ENCODE data around the gene DNAJB1. TPM values are rescaled to one million over a fixed set of nuclear protein-coding genes. Genes with fewer than 3 reads are reported as not detected.

Gene DNAJB1
- total RNA-seq, 1 experiment from 2014 or later = 77.7 TPM

DNA sequence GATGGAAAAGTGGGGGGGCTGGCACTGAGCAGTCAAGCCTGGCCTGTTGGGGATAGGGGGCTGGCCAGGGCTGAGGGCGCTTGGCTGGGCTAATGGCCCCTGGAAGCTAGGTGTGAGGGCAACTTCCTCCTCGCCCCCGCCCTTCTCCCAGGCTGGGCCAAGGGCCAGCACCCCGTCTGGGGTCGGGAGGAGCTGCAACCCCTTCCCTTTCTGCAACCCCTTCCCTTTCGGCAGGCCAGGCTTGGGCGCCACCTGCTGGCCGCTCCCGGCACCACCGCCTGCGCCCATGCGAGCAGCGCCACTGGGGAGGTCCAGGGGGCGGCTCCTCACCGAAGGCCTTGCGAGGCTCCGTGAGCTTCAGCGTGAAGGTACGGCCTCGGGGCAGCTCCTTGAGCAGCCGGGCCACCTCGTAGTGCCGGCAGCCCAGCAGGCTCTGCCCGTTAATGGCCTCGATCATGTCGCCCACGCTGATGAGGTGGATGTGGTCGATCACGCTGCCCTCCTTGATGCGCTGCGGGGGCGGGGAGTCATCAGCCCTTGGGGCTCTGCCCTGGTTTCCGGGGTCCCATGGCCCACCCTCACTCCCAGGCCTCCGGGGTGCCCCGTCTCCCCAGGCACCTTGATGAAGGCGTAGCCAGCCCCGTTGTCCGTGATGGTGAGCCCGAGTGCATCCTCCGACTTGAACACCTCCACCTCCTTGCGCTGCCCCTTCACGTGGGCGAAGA lies 38.1 kb downstream of the DNAJB1 start:
- H4K91ac ChIP-seq (ENCODE audit: insufficient read length, low read depth, low read length) = no peak overlapping the region
- H3T11ph ChIP-seq (ENCODE audit: low read length) = no peak overlapping the region
- H2BK20ac ChIP-seq (ENCODE audit: low read depth, low read length, poor library complexity, severe bottlenecking) = no peak overlapping the region
- no peaks in the 10 kb centered on the region; the same call in 1 of the 2 replicates for H3K4me1 ChIP-seq (ENCODE audit: insufficient read depth, low read length)
- no peaks in the 10 kb centered on the region for H3K79me1 ChIP-seq (ENCODE audit: insufficient read depth, low read depth, low read length, poor library complexity, severe bottlenecking)
- no peak overlapping the region for H3K27ac ChIP-seq (ENCODE audit: insufficient read length, low read depth, low read length)
- no peak overlapping the region for H3K18ac ChIP-seq (ENCODE audit: insufficient read length, low read depth, low read length)
- H4K8ac ChIP-seq (replicated peaks; ENCODE audit: insufficient read length, low read depth, low read length) = no peak overlapping the region
- H3K79me2 ChIP-seq (ENCODE audit: insufficient read depth, low read length) = no peaks in the 10 kb centered on the region
- no peak overlapping the region for H3K14ac ChIP-seq (ENCODE audit: insufficient read depth, low read length)
- H3K23ac ChIP-seq (ENCODE audit: insufficient read length, low read depth, low read length) = no peak overlapping the region
- H2BK15ac ChIP-seq (ENCODE audit: low read depth, low read length) = no peak overlapping the region
- Mint-ChIP-seq H3K36me3 (ENCODE audit: insufficient read depth in 1 of 3, low read depth in 3 of 3) (peaks cover 10 to 38% (median 23%) of the 10 kb centered on the region in 3 experiments; a peak in 6 of 7 replicates), H3K27me3 (ENCODE audit: low read depth) (no peaks in the 10 kb centered on the region), H3K27ac (no peak overlapping the region), H3K9me3 (no peaks in the 10 kb centered on the region; a peak in 1 of 5 replicates), H3K4me3 (no peak overlapping the region), H3K4me1 (peaks cover 14 to 23% of the 10 kb centered on the region in 2 experiments)
- no peaks in the 10 kb centered on the region for H3K27me3 ChIP-seq (ENCODE audit: insufficient read depth, low read length)
- H2BK120ac ChIP-seq (ENCODE audit: low read depth, low read length, poor library complexity, severe bottlenecking) = no peak overlapping the region
- H4K20me1 ChIP-seq (ENCODE audit: control insufficient read depth, insufficient read depth, insufficient read length) = no peaks in the 10 kb centered on the region
- no peak overlapping the region for H2BK5ac ChIP-seq (ENCODE audit: insufficient read length, low read length)
- no peaks in the 10 kb centered on the region for H3K9me3 ChIP-seq (ENCODE audit: control insufficient read depth, low read depth, low read length)
- DNase-seq = peak; percentile 92
- H3K4ac ChIP-seq (ENCODE audit: low read depth, low read length) = no peak overlapping the region
- H3K4me2 ChIP-seq (ENCODE audit: insufficient read depth, insufficient read length, low read length) = no peak overlapping the region
- no peak overlapping the region for H4K5ac ChIP-seq (ENCODE audit: insufficient read length, low read depth, low read length)
- H3K9ac ChIP-seq (ENCODE audit: extremely low read depth, insufficient read length, low read length) = no peak overlapping the region
- no peak overlapping the region for H2AFZ ChIP-seq (ENCODE audit: low read length)
- TF ChIP-seq CTCF (conservative IDR thresholded peaks at IDR 0.05) = peak; percentile 99
- H2BK12ac ChIP-seq (ENCODE audit: insufficient read length, low read depth, low read length) = no peak overlapping the region
- peaks cover 3% of the 10 kb centered on the region for H3K23me2 ChIP-seq (ENCODE audit: insufficient read length, low read depth, low read length, poor library complexity, severe bottlenecking)
- no peak overlapping the region for H2AK5ac ChIP-seq (ENCODE audit: insufficient read length, low read length)
- no CpG with 5 or more reads among the region's 43 CpGs for WGBS (ENCODE audit: extremely low coverage, insufficient read length, low lambda C conversion rate)
- no peak overlapping the region for H3K56ac ChIP-seq (ENCODE audit: insufficient read length, low read depth, low read length)

All from H9 (cell line).